HUES48 (cell line): ENCODE results near the gene TPH1.

ENCODE experiments used
- H3K27ac ChIP-seq: one replicate; pipeline ENCODE4 v1.7.0; 2013; ENCODE audit warnings: low read depth, low read length, inconsistent platforms
- H3K27me3 ChIP-seq: 2 replicates; pipeline ENCODE4 v1.6.1; 2013; ENCODE audit warnings: mild to moderate bottlenecking, low read length; ENCODE audit not compliant: control insufficient read depth, insufficient read depth
- H3K36me3 ChIP-seq: 2 replicates; pipeline ENCODE4 v1.6.1; 2013; ENCODE audit warnings: low read length; ENCODE audit not compliant: control insufficient read depth, insufficient read depth
- H3K4me1 ChIP-seq: 2 replicates; pipeline ENCODE4 v1.6.1; 2013; ENCODE audit warnings: mild to moderate bottlenecking, low read length; ENCODE audit not compliant: control insufficient read depth, insufficient read depth
- H3K4me3 ChIP-seq: 2 replicates; pipeline ENCODE4 v1.5.1; 2013; ENCODE audit warnings: mild to moderate bottlenecking, low read depth, low read length
- H3K9ac ChIP-seq: 2 replicates; pipeline ENCODE4 v1.6.1; 2013; ENCODE audit warnings: mild to moderate bottlenecking, low read depth, low read length, moderate library complexity
- H3K9me3 ChIP-seq: 2 replicates; pipeline ENCODE4 v1.6.1; 2013; ENCODE audit warnings: low read length; ENCODE audit not compliant: control insufficient read depth, insufficient read depth

Gene TPH1

GRCh38 chr11:18022419-18022818 is 23.6 kb downstream of the TPH1 start:
- Histone ChIP-seq H3K9ac (no peak overlapping the region), H3K4me1 (0 out of 2 replicates have a peak, but pooled peaks cover 2% of the 10 kb centered on the region), H3K27ac (no peak overlapping the region), H3K4me3 (no peak overlapping the region), H3K27me3 (no peaks in the 10 kb centered on the region), H3K9me3 (no peaks in the 10 kb centered on the region), H3K36me3 (no peaks in the 10 kb centered on the region)

GRCh38 chr11:18019650-18020049 is 26.4 kb downstream of the TPH1 start:
- H3K4me1 ChIP-seq: no peaks in the 10 kb centered on the region
- no peak overlapping the region for H3K27ac ChIP-seq
- no peaks in the 10 kb centered on the region for H3K9me3 ChIP-seq
- H3K9ac ChIP-seq: no peak overlapping the region
- H3K27me3 ChIP-seq: peaks cover 3% of the 10 kb centered on the region
- no peak overlapping the region for H3K4me3 ChIP-seq
- no peaks in the 10 kb centered on the region for H3K36me3 ChIP-seq

GRCh38 chr11:18016789-18017188 is 29.3 kb downstream of the TPH1 start:
- no peaks in the 10 kb centered on the region for H3K36me3 ChIP-seq
- no peak overlapping the region for H3K4me3 ChIP-seq
- H3K9ac ChIP-seq: no peak overlapping the region
- H3K4me1 ChIP-seq: 0 out of 2 replicates have a peak, but pooled peaks cover 3% of the 10 kb centered on the region
- no peak overlapping the region for H3K27ac ChIP-seq
- H3K9me3 ChIP-seq: no peaks in the 10 kb centered on the region
- H3K27me3 ChIP-seq: peaks cover 14% of the 10 kb centered on the region

GRCh38 chr11:18014876-18015275 is 31.2 kb downstream of the TPH1 start:
- Histone ChIP-seq H3K36me3 (no peaks in the 10 kb centered on the region), H3K27me3 (peaks cover 14% of the 10 kb centered on the region), H3K4me1 (0 out of 2 replicates have a peak, but pooled peaks cover 7% of the 10 kb centered on the region), H3K4me3 (no peak overlapping the region), H3K9me3 (no peaks in the 10 kb centered on the region), H3K9ac (no peak overlapping the region), H3K27ac (no peak overlapping the region)

- Histone ChIP-seq H3K4me3 (peak overlapping the region; percentile 98), H3K27ac (no peak overlapping the region)
These were observed 32.1 kb downstream of the TPH1 start for GRCh38 chr11:18013790-18014507.

GRCh38 chr11:18012906-18013781 is 32.9 kb downstream of the TPH1 start, which contains the start of gene SERGEF:
Gene SERGEF, minus strand, starts transcription at chr11:18013047. Its CDS starts 37 bp downstream, at chr11:18013010.
- H3K9me3 ChIP-seq: no peaks in the 10 kb centered on the region
- H3K9ac ChIP-seq: peak within 1 kb of the TSS; percentile 57
- H3K4me3 ChIP-seq: peak within 1 kb of the TSS; percentile 98
- 0 out of 2 replicates have a peak, but pooled peaks cover 7% of the 10 kb centered on the region for H3K4me1 ChIP-seq
- H3K27ac ChIP-seq: peak within 1 kb of the TSS; percentile 38
- H3K36me3 ChIP-seq: no peaks in the 10 kb centered on the region
- peaks cover 14% of the 10 kb centered on the region for H3K27me3 ChIP-seq

More at GRCh38 chr11:18013790-18014507, 32.1 kb downstream of the TPH1 start:
- no peaks in the 10 kb centered on the region for H3K9me3 ChIP-seq
- H3K27me3 ChIP-seq: peaks cover 14% of the 10 kb centered on the region
- H3K36me3 ChIP-seq: no peaks in the 10 kb centered on the region
- H3K4me1 ChIP-seq: 0 out of 2 replicates have a peak, but pooled peaks cover 7% of the 10 kb centered on the region
- no peak overlapping the region for H3K9ac ChIP-seq

GRCh38 chr11:18012122-18012905 is 33.8 kb downstream of the TPH1 start:
- Histone ChIP-seq H3K27me3 (peaks cover 14% of the 10 kb centered on the region), H3K4me3 (peak overlapping the region; percentile 98), H3K9me3 (no peaks in the 10 kb centered on the region), H3K27ac (peak overlapping the region; percentile 29), H3K4me1 (0 out of 2 replicates have a peak, but pooled peaks cover 7% of the 10 kb centered on the region), H3K36me3 (no peaks in the 10 kb centered on the region), H3K9ac (no peak overlapping the region; the same call in 1 of the 2 replicates)

GRCh38 chr11:18011633-18012032 is 34.4 kb downstream of the TPH1 start:
- peak overlapping the region; percentile 98 for H3K4me3 ChIP-seq
- no peak overlapping the region for H3K27ac ChIP-seq
- no peaks in the 10 kb centered on the region for H3K9me3 ChIP-seq
- peaks cover 1% of the 10 kb centered on the region; the same call in 1 of the 2 replicates for H3K36me3 ChIP-seq
- 0 out of 2 replicates have a peak, but pooled peaks cover 7% of the 10 kb centered on the region for H3K4me1 ChIP-seq
- H3K27me3 ChIP-seq: peaks cover 14% of the 10 kb centered on the region
- H3K9ac ChIP-seq: no peak overlapping the region

GRCh38 chr11:18010977-18011586 is 35.0 kb downstream of the TPH1 start:
- Histone ChIP-seq H3K4me1 (0 out of 2 replicates have a peak, but pooled peaks cover 7% of the 10 kb centered on the region), H3K36me3 (peaks cover 7% of the 10 kb centered on the region; the same call in 1 of the 2 replicates), H3K9me3 (no peaks in the 10 kb centered on the region), H3K27ac (no peak overlapping the region), H3K4me3 (no peak overlapping the region), H3K9ac (no peak overlapping the region), H3K27me3 (peaks cover 14% of the 10 kb centered on the region)

- Histone ChIP-seq H3K4me3 (no peak overlapping the region), H3K9ac (no peak overlapping the region), H3K36me3 (peaks cover 14% of the 10 kb centered on the region), H3K27me3 (peaks cover 14% of the 10 kb centered on the region), H3K4me1 (0 out of 2 replicates have a peak, but pooled peaks cover 7% of the 10 kb centered on the region), H3K27ac (no peak overlapping the region), H3K9me3 (no peaks in the 10 kb centered on the region)
These were observed 35.9 kb downstream of the TPH1 start for GRCh38 chr11:18010121-18010670.
